NCI-H748 treated with DMSO at 0.1 percent for 48 hours (cell line): ENCODE results near the gene KIF17.

Experiments used
- DNase-seq: peaks from one replicate; lab custom pipeline; 2025; lab: John Stamatoyannopoulos, UW

Gene KIF17

GRCh38 chr1:20625176-20626097, 92.4 kb downstream of the KIF17 start:
- no peak for DNase-seq

GRCh38 chr1:20624709-20625108, 93.1 kb downstream of the KIF17 start:
- no peak for DNase-seq

GRCh38 chr1:20621012-20621411, 96.8 kb downstream of the KIF17 start:
- DNase-seq = no peak

- no peak for DNase-seq
Measured at GRCh38 chr1:20619999-20620398, 97.8 kb downstream of the KIF17 start.

- no peak for DNase-seq
Measured at GRCh38 chr1:20618550-20618949, 99.3 kb downstream of the KIF17 start.

- no peak for DNase-seq
Measured at GRCh38 chr1:20616847-20617487, 100.8 kb downstream of the KIF17 start.

- DNase-seq = no peak
Measured at GRCh38 chr1:20615946-20616846, 101.6 kb downstream of the KIF17 start.

- no peak for DNase-seq
Measured at GRCh38 chr1:20614131-20614579, 103.7 kb downstream of the KIF17 start.
